ENCODE results near the gene CELF4.

CELF4 gene

GRCh38 chr18:37231251-37231650 is 334.3 kb downstream of the CELF4 start:
- TF ChIP-seq EZH2phosphoT487 (IDR thresholded peaks at IDR 0.05; ENCODE audit: borderline replicate concordance, low read length) (no peak), CTCF (IDR thresholded peaks at IDR 0.05; ENCODE audit: low read depth, low read length, poor library complexity, severe bottlenecking) (no peak)
- H3K4me2 ChIP-seq (ENCODE audit: low read length), result no peak overlapping the region
- no peak overlapping the region for H3K27ac ChIP-seq (ENCODE audit: low read depth, low read length)
- no peaks in the 10 kb centered on the region for H3K4me1 ChIP-seq (ENCODE audit: control insufficient read depth, low read length)
- H3K79me2 ChIP-seq (ENCODE audit: control insufficient read depth, low read length), result no peaks in the 10 kb centered on the region
- H4K20me1 ChIP-seq (ENCODE audit: control insufficient read depth, insufficient read depth, low read depth, low read length), result no peaks in the 10 kb centered on the region
- no peak overlapping the region for H3K4me3 ChIP-seq (ENCODE audit: low read length)
- no peaks in the 10 kb centered on the region for H3F3A ChIP-seq (ENCODE audit: control insufficient read depth, insufficient read depth)
- H3K9me2 ChIP-seq (replicated peaks; ENCODE audit: control insufficient read depth, low read length), result no peaks in the 10 kb centered on the region
- no peaks in the 10 kb centered on the region for H3K9me3 ChIP-seq (ENCODE audit: control insufficient read depth, insufficient read depth, low read length)
- no peaks in the 10 kb centered on the region for H3K27me3 ChIP-seq (ENCODE audit: control insufficient read depth, low read length)
- no peaks in the 10 kb centered on the region for H3K36me3 ChIP-seq (ENCODE audit: control insufficient read depth, low read length)

GRCh38 chr18:37230768-37231167 is 334.8 kb downstream of the CELF4 start:
- H3K9me2 ChIP-seq (replicated peaks; ENCODE audit: control insufficient read depth, low read length), result no peaks in the 10 kb centered on the region
- no peak for TF ChIP-seq CTCF (IDR thresholded peaks at IDR 0.05; ENCODE audit: low read depth, low read length, poor library complexity, severe bottlenecking)
- no peak for TF ChIP-seq EZH2phosphoT487 (IDR thresholded peaks at IDR 0.05; ENCODE audit: borderline replicate concordance, low read length)

GRCh38 chr18:37225279-37225678 is 340.3 kb downstream of the CELF4 start:
- Histone ChIP-seq H3K36me3 (ENCODE audit: control insufficient read depth, low read length) (no peaks in the 10 kb centered on the region), H3K4me2 (ENCODE audit: low read length) (no peak overlapping the region), H3K79me2 (ENCODE audit: control insufficient read depth, low read length) (no peaks in the 10 kb centered on the region), H4K20me1 (ENCODE audit: control insufficient read depth, insufficient read depth, low read depth, low read length) (no peaks in the 10 kb centered on the region), H3F3A (ENCODE audit: control insufficient read depth, insufficient read depth) (no peaks in the 10 kb centered on the region), H3K27ac (ENCODE audit: low read depth, low read length) (no peak overlapping the region), H3K9me3 (ENCODE audit: control insufficient read depth, insufficient read depth, low read length) (no peaks in the 10 kb centered on the region), H3K27me3 (ENCODE audit: control insufficient read depth, low read length) (no peaks in the 10 kb centered on the region), H3K4me3 (ENCODE audit: low read length) (no peak overlapping the region), H3K4me1 (ENCODE audit: control insufficient read depth, low read length) (peaks cover 9% of the 10 kb centered on the region; the same call in 1 of the 2 replicates), H3K9me2 (replicated peaks; ENCODE audit: control insufficient read depth, low read length) (no peaks in the 10 kb centered on the region)
- TF ChIP-seq EZH2phosphoT487 (IDR thresholded peaks at IDR 0.05; ENCODE audit: borderline replicate concordance, low read length) (no peak), CTCF (IDR thresholded peaks at IDR 0.05; ENCODE audit: low read depth, low read length, poor library complexity, severe bottlenecking) (no peak)

More at GRCh38 chr18:37230768-37231167, 334.8 kb downstream of the CELF4 start:
- Histone ChIP-seq H3K4me2 (ENCODE audit: low read length) (no peak overlapping the region), H3K4me3 (ENCODE audit: low read length) (no peak overlapping the region), H4K20me1 (ENCODE audit: control insufficient read depth, insufficient read depth, low read depth, low read length) (no peaks in the 10 kb centered on the region), H3K79me2 (ENCODE audit: control insufficient read depth, low read length) (no peaks in the 10 kb centered on the region), H3F3A (ENCODE audit: control insufficient read depth, insufficient read depth) (no peaks in the 10 kb centered on the region), H3K9me3 (ENCODE audit: control insufficient read depth, insufficient read depth, low read length) (no peaks in the 10 kb centered on the region), H3K4me1 (ENCODE audit: control insufficient read depth, low read length) (no peaks in the 10 kb centered on the region), H3K36me3 (ENCODE audit: control insufficient read depth, low read length) (no peaks in the 10 kb centered on the region), H3K27me3 (ENCODE audit: control insufficient read depth, low read length) (no peaks in the 10 kb centered on the region), H3K27ac (ENCODE audit: low read depth, low read length) (no peak overlapping the region)
